Chondrocyte (in vitro differentiated cells): ENCODE results near the gene RUNX1. TPM values are rescaled to one million over a fixed set of nuclear protein-coding genes. Genes with fewer than 3 reads are reported as not detected.

Experiments
- DNase-seq: peaks from one replicate; pipeline ENCODE4 v3.0.0; 2021; ENCODE audit warnings: mixed read lengths, low spot score
- H3K27ac Mint-ChIP-seq: one replicate; pipeline ENCODE4 v1.8.0; 2021; ENCODE audit warnings: mild to moderate bottlenecking, moderate library complexity, mixed read lengths; ENCODE audit not compliant: unreplicated experiment
- H3K27me3 Mint-ChIP-seq: 2 replicates; pipeline ENCODE4 v1.8.0; 2021; ENCODE audit warnings: low read depth, mixed read lengths
- H3K36me3 Mint-ChIP-seq: 2 replicates; pipeline ENCODE4 v1.8.0; 2021; ENCODE audit warnings: low read depth, mixed read lengths
- H3K4me1 Mint-ChIP-seq: 2 replicates; pipeline ENCODE4 v1.8.0; 2021; ENCODE audit warnings: low read depth, mild to moderate bottlenecking, mixed read lengths
- H3K4me3 Mint-ChIP-seq: one replicate; pipeline ENCODE4 v1.8.0; 2021; ENCODE audit warnings: mild to moderate bottlenecking, moderate library complexity, mixed read lengths; ENCODE audit not compliant: unreplicated experiment
- H3K9me3 Mint-ChIP-seq: 2 replicates; pipeline ENCODE4 v1.8.0; 2021; ENCODE audit warnings: low read depth, mixed read lengths
- total RNA-seq: library from RNA; stranded (reverse); gene quantifications from 3 replicates; pipeline ENCODE4 v1.2.1, GENCODE V29; 2021
- TF ChIP-seq, protein P1 (sequence below): fragments of 200-600 bp; sonication (generic); IDR thresholded peaks from 2 replicates; pipeline ENCODE4 v1.5.0; 2021; ENCODE audit warnings: antibody characterized with exemption, mild to moderate bottlenecking, moderate library complexity

RUNX1 gene
- total RNA-seq, 1 donor from 2014 or later: 37.9 TPM

DNA sequence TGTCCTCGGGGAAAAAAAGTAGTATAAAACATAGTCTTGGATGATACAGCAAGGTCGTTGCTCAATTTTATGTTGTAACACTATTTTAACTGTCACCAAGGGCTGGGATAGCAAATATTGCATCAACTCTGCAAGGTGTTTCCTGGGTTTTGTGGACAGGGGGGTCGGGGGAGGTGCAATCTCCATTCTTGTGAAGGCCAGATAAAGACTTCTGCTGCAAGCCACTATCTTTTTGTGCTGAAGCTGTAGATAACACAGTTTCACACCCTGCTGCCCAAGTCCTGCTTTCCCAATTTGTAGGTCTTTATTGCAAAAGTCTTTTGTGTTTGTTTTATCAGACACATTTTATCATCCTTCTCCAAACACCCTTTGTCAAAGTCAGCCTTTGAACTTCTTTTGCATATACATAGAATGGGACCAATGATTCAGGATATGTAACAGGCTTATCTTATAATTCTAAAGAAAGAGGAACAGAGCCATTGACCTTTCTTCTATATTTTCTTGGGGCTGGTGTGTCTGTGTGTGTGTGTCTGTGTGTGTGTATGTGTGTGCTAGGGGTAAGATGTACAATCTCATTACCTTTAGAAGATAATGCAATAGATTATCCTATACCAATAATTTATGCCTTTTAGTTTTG lies 140.6 kb downstream of the RUNX1 start:
- H3K9me3 Mint-ChIP-seq: no peaks in the 10 kb centered on the region
- H3K4me1 Mint-ChIP-seq: no peaks in the 10 kb centered on the region
- no peak for DNase-seq

DNA sequence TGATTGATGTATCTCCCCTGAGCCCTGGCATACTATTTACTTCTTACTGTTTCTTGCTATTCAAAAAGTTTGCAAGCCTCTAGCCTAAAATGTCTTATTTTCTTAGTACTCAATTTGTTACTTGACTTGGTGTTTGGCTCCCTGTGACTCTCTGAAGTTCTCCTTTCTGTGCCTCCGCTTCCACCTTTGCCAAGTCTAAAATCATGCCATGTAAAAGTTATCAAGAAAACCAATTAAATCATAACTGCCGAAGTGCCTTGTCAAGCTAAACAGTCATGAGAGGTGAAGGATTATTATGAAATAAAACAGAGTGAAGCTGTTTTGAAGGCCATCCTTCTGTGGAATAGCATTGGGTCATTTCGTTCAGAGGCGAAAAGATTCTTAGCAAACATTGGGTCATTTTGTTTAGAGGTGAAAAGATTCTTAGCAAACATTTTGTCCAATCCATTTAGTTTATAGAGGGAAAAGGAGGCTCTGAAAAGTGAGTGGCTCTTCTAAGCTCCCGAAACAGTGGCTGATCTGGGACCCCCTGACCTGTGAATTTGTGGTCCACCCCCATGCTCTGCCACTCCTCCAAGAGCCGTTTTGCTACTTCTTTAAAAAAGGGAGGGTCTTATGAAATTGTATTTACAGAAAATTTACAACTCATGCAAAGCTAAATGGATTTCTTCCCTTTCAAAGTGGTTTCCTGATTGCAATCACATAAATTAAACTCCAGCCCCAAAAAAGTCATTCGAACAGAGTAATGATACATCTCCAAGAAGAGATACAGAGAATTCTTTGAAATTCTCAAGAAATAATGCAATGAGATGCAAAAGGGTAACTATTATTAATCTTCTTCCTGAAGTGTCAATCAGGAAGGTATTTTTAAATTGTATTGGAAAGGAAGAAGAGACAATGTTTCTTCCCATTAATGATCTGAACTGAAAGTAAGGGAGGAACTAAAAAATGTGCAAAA lies 141.4 kb downstream of the RUNX1 start:
- Mint-ChIP-seq H3K27ac (no peak overlapping the region), H3K4me3 (no peak overlapping the region), H3K4me1 (no peaks in the 10 kb centered on the region), H3K27me3 (no peaks in the 10 kb centered on the region), H3K36me3 (peaks cover 3% of the 10 kb centered on the region), H3K9me3 (no peaks in the 10 kb centered on the region)
- no peak for DNase-seq
- TF ChIP-seq, protein P1, sequence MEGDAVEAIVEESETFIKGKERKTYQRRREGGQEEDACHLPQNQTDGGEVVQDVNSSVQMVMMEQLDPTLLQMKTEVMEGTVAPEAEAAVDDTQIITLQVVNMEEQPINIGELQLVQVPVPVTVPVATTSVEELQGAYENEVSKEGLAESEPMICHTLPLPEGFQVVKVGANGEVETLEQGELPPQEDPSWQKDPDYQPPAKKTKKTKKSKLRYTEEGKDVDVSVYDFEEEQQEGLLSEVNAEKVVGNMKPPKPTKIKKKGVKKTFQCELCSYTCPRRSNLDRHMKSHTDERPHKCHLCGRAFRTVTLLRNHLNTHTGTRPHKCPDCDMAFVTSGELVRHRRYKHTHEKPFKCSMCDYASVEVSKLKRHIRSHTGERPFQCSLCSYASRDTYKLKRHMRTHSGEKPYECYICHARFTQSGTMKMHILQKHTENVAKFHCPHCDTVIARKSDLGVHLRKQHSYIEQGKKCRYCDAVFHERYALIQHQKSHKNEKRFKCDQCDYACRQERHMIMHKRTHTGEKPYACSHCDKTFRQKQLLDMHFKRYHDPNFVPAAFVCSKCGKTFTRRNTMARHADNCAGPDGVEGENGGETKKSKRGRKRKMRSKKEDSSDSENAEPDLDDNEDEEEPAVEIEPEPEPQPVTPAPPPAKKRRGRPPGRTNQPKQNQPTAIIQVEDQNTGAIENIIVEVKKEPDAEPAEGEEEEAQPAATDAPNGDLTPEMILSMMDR: no peak

More for the DNA sequence above, 140.6 kb downstream of the RUNX1 start:
- Mint-ChIP-seq H3K4me3 (no peak overlapping the region), H3K27me3 (no peaks in the 10 kb centered on the region), H3K27ac (no peak overlapping the region), H3K36me3 (peaks cover 3% of the 10 kb centered on the region)
- TF ChIP-seq, protein P1: no peak

DNA sequence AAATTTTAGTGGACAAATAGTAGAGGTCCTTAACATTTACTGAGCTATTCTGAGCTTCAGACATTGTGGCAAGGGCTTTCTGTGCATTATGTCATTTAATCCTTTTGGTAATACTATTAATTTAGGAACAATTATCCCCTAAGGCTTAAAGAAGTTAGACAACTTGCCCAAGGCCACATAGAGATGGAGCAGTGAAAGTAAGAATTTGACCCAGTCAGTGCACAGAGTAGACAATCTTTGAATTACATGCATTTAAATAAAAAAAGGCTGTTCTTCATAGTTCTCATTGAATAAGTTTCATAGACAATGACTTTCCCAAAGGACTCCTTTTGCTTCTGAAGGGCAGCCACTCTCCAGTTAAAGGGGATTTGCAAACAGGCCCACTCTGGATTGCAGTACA lies 142.7 kb downstream of the RUNX1 start:
- Mint-ChIP-seq H3K27me3 (no peaks in the 10 kb centered on the region), H3K4me3 (no peak overlapping the region), H3K27ac (no peak overlapping the region), H3K36me3 (peaks cover 3% of the 10 kb centered on the region), H3K9me3 (no peaks in the 10 kb centered on the region), H3K4me1 (no peaks in the 10 kb centered on the region)
- TF ChIP-seq, protein P1: no peak
- DNase-seq: no peak

DNA sequence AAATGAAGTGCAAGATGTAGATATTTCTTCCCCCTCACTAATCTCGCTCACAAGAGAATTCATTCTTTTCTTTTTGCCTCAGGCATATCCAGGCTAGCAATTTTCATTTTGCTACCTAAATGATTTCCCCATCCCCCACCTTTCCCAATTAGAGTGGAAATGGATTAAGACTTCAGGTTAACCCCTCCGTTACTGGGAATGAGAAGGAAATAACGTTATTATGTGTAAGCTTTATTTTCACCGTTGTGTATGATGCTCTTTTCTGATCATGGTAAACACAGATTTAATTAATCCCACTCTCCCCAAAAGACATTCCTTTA lies 143.9 kb downstream of the RUNX1 start:
- TF ChIP-seq, protein P1: no peak
- Mint-ChIP-seq H3K27ac (no peak overlapping the region), H3K4me1 (no peaks in the 10 kb centered on the region), H3K9me3 (no peaks in the 10 kb centered on the region), H3K36me3 (peaks cover 3% of the 10 kb centered on the region), H3K27me3 (no peaks in the 10 kb centered on the region), H3K4me3 (no peak overlapping the region)
- no peak for DNase-seq

DNA sequence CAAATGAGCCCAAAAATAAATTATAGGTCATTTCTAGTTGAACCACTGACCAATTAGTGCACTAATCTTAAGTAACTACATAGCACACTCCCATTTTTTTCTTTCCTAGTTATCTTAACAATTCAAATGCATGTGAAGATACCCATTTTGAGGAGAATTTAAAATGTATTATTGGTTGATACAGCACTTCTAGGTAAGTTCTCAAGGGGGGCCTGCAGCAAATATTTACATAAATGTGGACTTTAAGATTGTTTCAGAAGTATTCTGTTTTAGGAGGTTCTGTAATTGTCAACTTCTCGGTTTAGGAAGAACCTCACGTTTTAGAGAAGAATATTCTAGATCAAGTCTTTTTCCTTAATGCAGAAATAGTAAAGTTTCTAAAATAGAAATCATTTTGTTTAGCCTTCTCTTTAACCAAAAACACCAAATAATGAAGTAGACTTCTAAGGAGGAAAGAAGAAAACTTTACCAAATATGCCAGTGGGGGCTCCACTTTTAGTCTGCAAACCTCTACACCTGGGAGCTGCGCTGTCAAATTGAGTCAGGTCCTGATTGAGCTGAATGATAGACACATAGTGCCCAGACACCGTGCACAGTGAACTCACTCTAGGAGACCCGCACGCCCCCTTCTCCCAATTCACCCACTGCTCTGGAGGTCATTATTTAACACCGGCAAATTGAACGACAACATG lies 144.4 kb downstream of the RUNX1 start:
- H3K9me3 Mint-ChIP-seq: no peaks in the 10 kb centered on the region
- peaks cover under 1% of the 10 kb centered on the region for H3K36me3 Mint-ChIP-seq
- TF ChIP-seq, protein P1: no peak
- H3K4me1 Mint-ChIP-seq: no peaks in the 10 kb centered on the region
- no peak overlapping the region for H3K4me3 Mint-ChIP-seq
- H3K27ac Mint-ChIP-seq: no peak overlapping the region
- no peak for DNase-seq
- no peaks in the 10 kb centered on the region for H3K27me3 Mint-ChIP-seq
